Left lobe of liver (tissue), 2 donors: ENCODE measurements around the gene SLC39A2. TPM values are rescaled to one million over a fixed set of nuclear protein-coding genes. Genes with fewer than 3 reads are reported as not detected.
A peak's percentile ranks its signal among the peaks of the same experiment; 100 is the strongest.
"Not testable (repeated sequence)": the region's sequence is repeated elsewhere in the genome, so short reads cannot be mapped to it uniquely, and the experiment has no call there.

Experiments
- ATAC-seq: fragments of 200-7000 bp; cut with Tn5 transposase; one replicate; pipeline ENCODE4 v1.9.1; 2020; ENCODE audit warnings: mild to moderate bottlenecking, moderate library complexity
- DNase-seq: peaks from one replicate; pipeline ENCODE4 v3.0.0-alpha.2; 2020; ENCODE audit warnings: low spot score
- total RNA-seq: library from RNA; stranded (reverse); gene quantifications from one replicate; pipeline ENCODE4 v1.2.1, GENCODE V29; 2021
- donor health status: DM: no; HTN: no; CAD: no; lungs with moderate emphysema.
- donor health status: DM: no; HTN: yes; CAD: no.

Gene SLC39A2
- total RNA-seq, 1 donor from 2014 or later = not detected

- ATAC-seq (peak; percentile 87), DNase-seq (peak; percentile 89)
Observed at GRCh38 chr14:21024585-21025370, 25.7 kb downstream of the SLC39A2 start, which contains the start of gene NDRG2. TSS of gene NDRG2 (minus strand) at chr14:21025061. CDS start at chr14:21023315, 1,746 bp downstream.

DNA sequence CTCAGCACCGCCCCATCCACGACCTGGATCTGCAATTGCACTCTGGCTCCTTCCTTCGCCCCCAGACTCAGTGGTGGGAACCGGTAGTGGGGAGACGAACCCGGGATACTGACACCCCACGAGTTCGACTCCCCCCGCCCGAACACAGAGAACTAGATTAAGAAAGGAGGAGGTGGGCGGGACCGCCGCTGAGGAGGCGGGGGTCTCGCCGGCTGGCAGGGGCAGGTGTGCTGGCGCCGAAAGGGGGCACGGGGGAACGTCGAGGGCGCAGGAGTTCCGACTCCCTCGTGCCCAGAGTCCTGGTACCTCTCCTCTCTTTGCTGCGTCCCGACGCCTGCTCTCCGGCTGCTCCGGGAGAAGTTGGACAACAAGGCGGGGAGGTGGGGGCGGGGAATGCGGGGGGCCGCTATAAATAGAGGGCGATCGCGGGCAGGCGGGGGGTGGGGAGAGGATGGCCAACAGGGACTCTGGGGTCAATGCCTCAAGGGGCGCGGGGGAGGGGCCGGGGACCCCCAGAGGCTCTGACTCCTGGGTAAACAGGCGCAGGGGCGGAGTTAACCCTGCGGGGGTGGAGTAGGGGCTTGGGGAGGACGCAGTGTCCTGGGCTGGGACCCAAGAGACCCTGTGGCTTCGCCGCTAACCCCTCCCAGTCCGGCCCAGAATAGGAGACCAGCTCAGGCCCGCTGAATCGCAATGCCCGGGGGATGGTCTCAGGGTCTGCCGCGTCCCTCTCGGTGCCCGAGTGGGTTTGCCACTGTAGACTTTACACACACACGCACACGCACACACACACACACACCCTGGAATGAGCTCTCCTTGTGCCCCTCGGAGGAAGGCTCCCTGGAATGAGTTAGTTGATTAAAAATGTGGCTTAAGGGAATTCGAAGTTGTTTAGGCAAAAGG, 26.5 kb downstream of the SLC39A2 start:
- DNase-seq = peak; percentile 72
- peak; percentile 41 for ATAC-seq

- no peak for ATAC-seq
- DNase-seq = no peak
Observed at GRCh38 chr14:21026274-21026987, 27.3 kb downstream of the SLC39A2 start.

DNA sequence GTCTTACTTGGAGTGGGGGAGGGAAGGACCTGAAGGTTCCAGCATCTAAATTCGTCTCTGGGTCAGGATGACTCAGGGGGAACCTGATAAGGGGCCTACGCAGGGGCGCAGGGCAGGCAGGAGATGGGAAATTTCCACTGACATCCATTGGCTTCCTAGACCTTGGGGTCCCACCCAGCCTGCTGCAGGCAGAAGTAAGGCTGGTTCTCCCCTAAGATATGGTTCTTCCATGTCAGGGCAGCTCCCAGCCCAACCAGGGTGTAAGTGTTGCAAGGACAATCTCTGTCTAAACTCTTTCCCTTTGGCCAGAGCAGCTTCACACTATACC, 27.9 kb downstream of the SLC39A2 start:
- DNase-seq (no peak), ATAC-seq (no peak)

GRCh38 chr14:21029917-21030316, 30.8 kb downstream of the SLC39A2 start, which contains the start of gene TPPP2:
TSS of gene TPPP2 (plus strand) at chr14:21030217. CDS start at chr14:21030582, 365 bp downstream.
- no peak for DNase-seq
- no peak for ATAC-seq

DNA sequence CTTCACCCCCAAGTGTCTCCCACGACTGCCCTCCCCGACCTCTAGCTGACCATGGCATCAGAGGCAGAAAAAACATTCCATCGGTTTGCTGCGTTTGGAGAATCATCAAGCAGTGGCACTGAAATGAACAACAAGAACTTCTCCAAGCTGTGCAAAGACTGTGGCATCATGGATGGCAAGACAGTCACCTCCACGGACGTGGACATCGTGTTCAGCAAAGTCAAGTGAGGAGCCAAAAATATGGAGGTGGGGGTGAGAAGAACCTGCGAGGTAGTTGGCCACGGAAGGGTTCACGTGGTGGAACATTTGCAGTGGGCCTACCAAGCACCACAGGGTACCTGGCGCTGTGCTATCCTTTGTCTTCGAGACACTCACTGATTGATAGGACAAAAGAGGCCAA, 31.4 kb downstream of the SLC39A2 start:
- DNase-seq = no peak

DNA sequence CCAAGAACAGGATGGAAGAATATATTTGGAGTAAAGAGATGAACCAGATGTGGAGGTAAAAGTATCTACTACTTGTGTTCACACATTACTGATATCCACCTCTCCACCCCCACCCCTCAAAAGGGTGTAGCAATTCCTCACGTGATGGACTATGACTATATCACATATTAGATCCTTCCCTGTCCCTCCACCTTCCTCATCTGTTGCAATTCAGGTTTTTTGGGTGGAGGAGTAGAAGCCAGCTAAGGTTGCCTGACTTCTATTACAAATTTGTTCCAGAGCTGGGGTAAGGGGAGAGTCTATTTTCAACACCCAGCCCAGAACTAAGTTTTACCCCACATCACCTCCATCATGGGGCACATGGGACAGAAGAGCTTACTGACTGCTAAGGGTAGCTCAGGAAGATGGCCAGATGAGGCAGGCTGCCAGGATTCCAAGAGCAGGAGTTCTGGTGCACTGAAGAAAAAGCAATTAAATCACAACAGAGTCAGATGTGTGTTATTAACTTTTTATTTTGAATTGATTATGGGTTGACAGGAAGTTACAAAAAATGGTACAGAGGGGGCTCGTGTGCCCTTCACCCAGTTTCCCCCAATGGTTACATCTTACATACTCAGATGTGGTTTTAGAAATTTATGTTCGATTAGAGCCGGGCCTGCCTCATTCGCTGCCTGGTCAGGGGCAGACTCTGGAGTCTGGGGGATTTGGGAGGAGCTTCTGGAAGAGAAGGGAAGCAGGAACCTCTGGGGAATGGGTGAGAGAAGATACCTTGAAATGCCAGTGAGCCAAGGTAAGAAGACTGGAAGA, 33.4 kb downstream of the SLC39A2 start:
- no peak for ATAC-seq

More for the DNA sequence above, 31.4 kb downstream of the SLC39A2 start:
- ATAC-seq = no peak

DNA sequence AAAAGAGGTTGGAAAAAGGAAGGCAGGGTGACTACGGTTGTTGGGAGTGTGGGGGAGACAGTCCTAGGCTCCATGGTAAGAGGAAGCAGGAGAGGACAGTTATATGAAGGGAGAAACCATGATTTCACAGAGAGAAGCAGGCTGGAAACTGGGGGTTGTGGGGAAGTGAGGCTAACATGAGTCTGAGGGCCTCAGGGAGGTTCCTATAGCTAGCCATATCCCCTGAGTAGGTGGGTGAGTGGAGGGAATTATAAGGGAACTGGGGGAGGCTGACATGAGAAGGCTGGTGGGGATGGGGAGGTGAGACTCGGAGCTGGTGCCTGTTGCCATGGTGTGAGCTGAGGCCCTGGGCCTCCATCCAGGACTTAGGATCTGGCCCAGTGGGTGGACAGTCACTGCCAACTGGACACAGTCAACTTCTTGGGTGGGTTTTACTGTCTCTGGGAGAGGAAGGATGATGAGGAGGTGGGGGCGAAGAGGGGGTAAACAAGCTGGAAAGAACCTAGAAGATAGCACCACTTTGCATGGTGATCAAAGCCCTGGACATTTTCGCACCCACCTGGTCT, 34.1 kb downstream of the SLC39A2 start:
- ATAC-seq (no peak), DNase-seq (no peak)

More for the DNA sequence above, 33.4 kb downstream of the SLC39A2 start:
- DNase-seq = no peak

GRCh38 chr14:21034707-21035106, 35.6 kb downstream of the SLC39A2 start, which contains the start of gene RNASE13:
TSS of gene RNASE13 (minus strand) at chr14:21034807. CDS start at chr14:21034288, 519 bp downstream.
- no peak for DNase-seq
- ATAC-seq = no peak

DNA sequence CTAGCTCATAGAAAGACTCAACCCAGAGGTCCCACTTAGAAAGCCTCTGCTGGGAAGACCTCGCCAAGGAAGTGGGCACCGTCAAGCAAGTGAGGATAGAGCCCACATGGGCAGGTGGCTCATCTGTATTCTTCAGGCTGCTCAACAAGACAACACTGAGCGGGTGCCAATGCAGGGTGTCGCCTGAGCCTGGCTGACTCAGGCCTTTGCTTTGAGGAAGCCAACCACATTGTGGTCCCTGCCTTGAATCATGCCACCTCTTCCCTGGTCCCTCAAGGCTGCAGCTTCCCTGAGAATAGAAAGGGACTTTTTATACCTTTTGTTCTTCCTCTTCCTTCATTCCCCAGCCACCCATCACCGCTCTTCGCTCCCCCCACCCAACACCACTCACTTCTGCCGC, 37.7 kb downstream of the SLC39A2 start:
- ATAC-seq (no peak), DNase-seq (no peak)

- no peak for DNase-seq
- no peak for ATAC-seq
Observed at GRCh38 chr14:21037156-21037555, 38.1 kb downstream of the SLC39A2 start.

- ATAC-seq (peak; percentile 84), DNase-seq (peak; percentile 95)
Observed at GRCh38 chr14:21038441-21039422, 39.6 kb downstream of the SLC39A2 start.

DNA sequence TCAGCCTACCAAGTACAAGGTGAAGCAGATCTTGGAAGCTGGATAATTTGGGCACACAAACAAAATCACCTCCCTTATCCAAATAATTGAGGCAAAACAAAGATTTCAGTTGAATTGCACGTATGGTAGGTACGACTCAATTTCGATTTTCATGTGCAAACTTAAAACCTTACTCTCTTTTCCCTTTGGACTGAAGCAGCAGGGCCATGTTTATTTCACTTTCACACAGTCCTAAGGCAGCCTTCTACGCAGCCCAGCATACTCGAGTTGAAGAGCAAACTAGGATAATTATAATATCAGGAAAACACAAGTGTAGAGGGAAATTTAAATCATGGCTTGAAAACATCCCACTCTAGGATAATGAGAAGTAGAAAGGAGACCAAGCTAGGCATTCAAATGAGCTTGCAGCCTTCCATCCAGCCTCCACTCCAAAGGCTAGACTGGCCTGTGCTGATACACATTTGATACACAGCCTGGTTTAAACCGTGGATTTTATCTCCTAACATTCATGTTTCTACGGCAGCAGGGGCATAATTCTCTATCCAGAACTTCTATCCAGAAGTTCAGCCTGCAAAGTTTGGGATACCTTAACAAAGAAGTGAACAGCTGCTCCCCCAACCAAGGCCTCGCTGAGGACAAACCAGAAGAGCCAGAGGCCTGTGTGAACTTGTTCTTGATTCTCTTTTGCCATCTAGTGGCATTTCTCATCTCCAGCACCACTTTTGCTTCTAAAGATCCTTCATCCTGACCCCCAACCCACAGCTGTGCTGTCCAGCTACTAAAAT, 40.7 kb downstream of the SLC39A2 start:
- peak; percentile 54 for ATAC-seq
- DNase-seq = no peak

- no peak for DNase-seq
- no peak for ATAC-seq
Observed at GRCh38 chr14:21040370-21040925, 41.4 kb downstream of the SLC39A2 start.

DNA sequence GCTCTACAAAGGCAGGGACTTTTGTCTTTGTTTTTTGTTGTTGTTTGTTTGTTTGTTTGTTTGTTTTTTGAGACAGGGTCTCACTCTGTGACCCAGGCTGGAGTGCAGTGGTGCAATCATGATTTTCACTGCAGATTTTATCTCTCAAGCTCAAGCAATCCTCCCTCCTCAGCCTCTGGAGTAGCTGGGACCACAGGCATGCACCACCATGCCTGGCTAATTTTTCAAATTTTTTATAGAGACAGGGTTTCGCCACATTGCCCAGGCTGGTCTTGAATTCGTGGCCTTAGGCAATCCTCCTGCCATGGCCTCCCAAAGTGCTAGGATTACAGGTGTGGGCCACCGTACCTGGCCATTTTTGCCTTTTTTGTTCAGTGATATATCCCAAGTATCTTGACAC, 41.8 kb downstream of the SLC39A2 start:
- DNase-seq, ATAC-seq: not testable (repeated sequence)

GRCh38 chr14:21041676-21042433, 42.8 kb downstream of the SLC39A2 start, which contains the start of gene RNASE7:
TSS of gene RNASE7 (plus strand) at chr14:21042362. CDS start at chr14:21042993, 631 bp downstream.
- no peak for DNase-seq
- no peak for ATAC-seq
